GM18951 (cell line): Measurements from ENCODE around the gene PTN.
"Not testable (repeated sequence)": the region's sequence is repeated elsewhere in the genome, so short reads cannot be mapped to it uniquely, and the experiment has no call there.

Experiments used
- POLR2A ChIP-seq: IDR thresholded peaks from 4 replicates; pipeline ENCODE4 v1.6.1; 2011; ENCODE audit warnings: mild to moderate bottlenecking; ENCODE audit not compliant: insufficient read length, insufficient read depth; ENCODE audit errors: extremely low read depth
- in situ Hi-C: fragments of 300-500 bp; cut with MboI; formaldehyde crosslinking; loops from one replicate; pipeline ENCODE4 v1.12.0; 2022; ENCODE audit warnings: low sequenced_read_pairs, mixed read lengths, inconsistent platforms; ENCODE audit not compliant: unreplicated experiment

PTN gene

GRCh38 chr7:137235434-137235833, 108.1 kb downstream of the PTN start:
- TF ChIP-seq POLR2A = no peak
- in situ Hi-C loops = no loop called here

GRCh38 chr7:137231167-137231566, 112.4 kb downstream of the PTN start:
- in situ Hi-C loops = no loop called here
- TF ChIP-seq POLR2A = no peak

GRCh38 chr7:137221467-137221866, 122.1 kb downstream of the PTN start:
- TF ChIP-seq POLR2A = no peak
- in situ Hi-C loops = no loop called here

- in situ Hi-C loops = no loop called here
- no peak for TF ChIP-seq POLR2A
These were observed 129.8 kb downstream of the PTN start for GRCh38 chr7:137213744-137214143.

- in situ Hi-C loops = no loop called here
- no peak for TF ChIP-seq POLR2A
These were observed 134.2 kb downstream of the PTN start for GRCh38 chr7:137209151-137209817.

GRCh38 chr7:137206770-137207169, 136.8 kb downstream of the PTN start:
- in situ Hi-C loops = no loop called here
- no peak for TF ChIP-seq POLR2A

GRCh38 chr7:137204246-137204645, 139.3 kb downstream of the PTN start:
- in situ Hi-C loops = no loop called here
- no peak for TF ChIP-seq POLR2A

GRCh38 chr7:137203351-137203750, 140.2 kb downstream of the PTN start:
- in situ Hi-C loops = no loop called here
- TF ChIP-seq POLR2A = no peak

- in situ Hi-C loops = no loop called here
- TF ChIP-seq POLR2A = no peak
These were observed 146.9 kb downstream of the PTN start for GRCh38 chr7:137196648-137197047.

GRCh38 chr7:137195996-137196395, 147.5 kb downstream of the PTN start:
- TF ChIP-seq POLR2A = no peak
- in situ Hi-C loops = no loop called here

- in situ Hi-C loops = not testable (repeated sequence)
These were observed 161.9 kb downstream of the PTN start for GRCh38 chr7:137181619-137182018.
